ENCODE results near the gene CATSPERE. TPM values are rescaled to one million over a fixed set of nuclear protein-coding genes. Genes with fewer than 3 reads are reported as not detected.

CATSPERE gene
- total RNA-seq, 1 donor from 2014 or later, result 1.7 TPM

DNA sequence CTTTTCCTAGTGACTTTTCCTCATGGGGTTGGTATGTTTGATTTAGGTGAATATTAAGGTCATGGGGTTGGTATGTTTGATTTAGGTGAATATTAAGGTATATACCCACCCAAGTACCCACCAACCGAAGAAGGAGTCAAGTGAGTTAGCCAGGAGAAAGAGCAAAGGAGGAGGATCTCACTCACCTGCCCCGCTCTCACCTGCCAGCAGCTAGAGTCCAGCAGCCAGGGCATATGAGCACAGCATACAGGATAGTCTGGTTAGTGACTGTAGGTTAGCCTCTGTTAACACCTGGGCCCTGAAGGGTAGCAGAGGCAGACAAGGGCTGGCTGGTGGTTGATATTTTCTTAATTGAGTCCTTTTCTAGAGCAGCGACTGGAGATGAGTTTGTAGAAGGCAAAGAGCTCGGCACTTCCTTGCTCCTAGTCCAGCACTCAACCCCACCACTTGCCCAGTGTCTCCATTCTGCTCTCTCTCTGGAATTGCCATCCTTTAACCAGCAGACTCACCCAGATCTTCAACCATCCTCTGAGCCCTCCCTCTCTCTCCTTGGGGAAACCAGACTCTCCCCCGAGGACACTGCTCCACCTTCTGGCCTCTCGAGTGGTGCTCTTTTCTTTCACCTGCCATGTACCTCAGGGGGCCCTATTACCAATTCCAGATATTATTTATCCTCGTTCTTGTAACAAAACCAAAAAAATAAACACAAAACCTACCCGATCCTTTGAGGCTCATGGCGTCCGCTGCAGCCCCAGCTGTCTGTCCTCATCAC, 175.6 kb downstream of the CATSPERE start:
- Histone ChIP-seq H3K36me3 (no peaks in the 10 kb centered on the region), H3K4me3 (no peak overlapping the region), H3K9me3 (no peaks in the 10 kb centered on the region), H3K27me3 (ENCODE audit: low read depth) (no peaks in the 10 kb centered on the region), H3K4me1 (no peaks in the 10 kb centered on the region), H3K27ac (no peak overlapping the region)
- intact Hi-C loops (cut with DNase I), result no loop called here
- TF ChIP-seq, protein P1, sequence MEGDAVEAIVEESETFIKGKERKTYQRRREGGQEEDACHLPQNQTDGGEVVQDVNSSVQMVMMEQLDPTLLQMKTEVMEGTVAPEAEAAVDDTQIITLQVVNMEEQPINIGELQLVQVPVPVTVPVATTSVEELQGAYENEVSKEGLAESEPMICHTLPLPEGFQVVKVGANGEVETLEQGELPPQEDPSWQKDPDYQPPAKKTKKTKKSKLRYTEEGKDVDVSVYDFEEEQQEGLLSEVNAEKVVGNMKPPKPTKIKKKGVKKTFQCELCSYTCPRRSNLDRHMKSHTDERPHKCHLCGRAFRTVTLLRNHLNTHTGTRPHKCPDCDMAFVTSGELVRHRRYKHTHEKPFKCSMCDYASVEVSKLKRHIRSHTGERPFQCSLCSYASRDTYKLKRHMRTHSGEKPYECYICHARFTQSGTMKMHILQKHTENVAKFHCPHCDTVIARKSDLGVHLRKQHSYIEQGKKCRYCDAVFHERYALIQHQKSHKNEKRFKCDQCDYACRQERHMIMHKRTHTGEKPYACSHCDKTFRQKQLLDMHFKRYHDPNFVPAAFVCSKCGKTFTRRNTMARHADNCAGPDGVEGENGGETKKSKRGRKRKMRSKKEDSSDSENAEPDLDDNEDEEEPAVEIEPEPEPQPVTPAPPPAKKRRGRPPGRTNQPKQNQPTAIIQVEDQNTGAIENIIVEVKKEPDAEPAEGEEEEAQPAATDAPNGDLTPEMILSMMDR (IDR thresholded peaks at IDR 0.05), result no peak
- ATAC-seq (no peak), DNase-seq (no peak)

DNA sequence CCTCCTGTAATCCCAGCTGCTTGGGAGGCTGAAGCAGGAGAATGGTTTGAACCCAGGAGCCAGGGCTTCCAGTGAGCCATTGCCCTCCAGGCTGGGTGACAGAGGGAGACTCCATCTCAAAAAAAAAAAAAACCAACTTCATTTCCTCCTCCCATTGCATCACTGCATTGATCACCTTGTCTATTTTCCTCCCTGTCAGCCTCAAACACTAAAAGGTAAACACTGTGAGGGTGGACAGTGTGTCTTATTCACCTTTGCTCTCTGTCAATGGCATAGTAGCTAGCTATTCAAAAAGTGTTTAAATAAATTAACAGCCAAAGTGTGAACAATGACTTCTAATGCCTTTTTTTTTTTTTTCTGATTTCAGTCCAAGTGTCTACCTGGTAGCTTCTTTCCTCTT, 178.5 kb downstream of the CATSPERE start:
- intact Hi-C loops (cut with DNase I), result no loop called here
- H3K4me1 ChIP-seq, result no peaks in the 10 kb centered on the region
- H3K36me3 ChIP-seq, result no peaks in the 10 kb centered on the region
- H3K9me3 ChIP-seq, result no peaks in the 10 kb centered on the region
- H3K4me3 ChIP-seq, result no peak overlapping the region
- H3K27ac ChIP-seq, result no peak overlapping the region
- TF ChIP-seq, protein P1 (IDR thresholded peaks at IDR 0.05), result no peak
- ATAC-seq (no peak), DNase-seq (no peak)
- no peaks in the 10 kb centered on the region for H3K27me3 ChIP-seq (ENCODE audit: low read depth)

DNA sequence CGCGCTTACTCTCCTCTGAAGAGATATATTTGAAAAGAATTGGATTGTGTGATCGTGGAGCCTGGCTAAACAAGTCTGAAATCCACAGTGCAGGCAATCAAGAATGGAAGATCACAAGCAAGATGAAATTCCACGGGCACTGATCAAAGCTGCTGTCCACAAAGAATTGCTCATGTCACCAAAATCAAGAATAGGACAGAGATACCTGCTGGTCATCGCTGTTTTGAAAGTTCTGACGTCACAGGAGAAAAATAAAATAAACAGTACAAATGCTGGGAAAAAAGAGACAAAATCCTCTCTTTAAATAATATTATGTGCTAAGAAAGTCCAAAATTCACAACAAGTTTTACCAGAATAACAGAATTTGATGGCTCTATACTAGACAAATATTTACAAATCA, 179.8 kb downstream of the CATSPERE start:
- intact Hi-C loops (cut with DNase I), result no loop called here
- DNase-seq, result no peak
- Histone ChIP-seq H3K36me3 (no peaks in the 10 kb centered on the region), H3K27me3 (ENCODE audit: low read depth) (no peaks in the 10 kb centered on the region), H3K9me3 (no peaks in the 10 kb centered on the region), H3K4me3 (no peak overlapping the region), H3K27ac (no peak overlapping the region), H3K4me1 (no peaks in the 10 kb centered on the region)
- TF ChIP-seq, protein P1 (IDR thresholded peaks at IDR 0.05), result no peak
- ATAC-seq, result no peak

DNA sequence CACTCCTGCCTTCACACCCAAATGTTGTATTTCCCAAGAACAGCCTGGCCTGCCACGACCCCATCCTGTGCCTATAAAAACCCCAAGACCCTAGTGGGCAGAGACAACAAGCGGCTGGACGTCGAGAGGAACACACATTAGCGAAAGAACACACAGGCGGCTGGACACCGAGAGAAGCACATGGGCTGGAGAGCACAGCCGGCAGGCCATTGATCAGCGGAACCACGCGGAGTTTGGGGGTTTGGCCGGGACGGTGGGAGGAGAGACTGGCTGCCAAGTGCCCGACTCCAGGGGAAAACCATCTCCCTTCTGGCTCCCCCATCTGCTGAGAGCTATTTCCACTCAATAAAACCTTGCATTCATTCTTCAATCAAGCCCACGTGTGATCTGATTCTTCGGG, 181.5 kb downstream of the CATSPERE start:
- H3K4me1 ChIP-seq, result no peaks in the 10 kb centered on the region
- no peaks in the 10 kb centered on the region for H3K36me3 ChIP-seq
- no peaks in the 10 kb centered on the region for H3K27me3 ChIP-seq (ENCODE audit: low read depth)
- no peak overlapping the region for H3K4me3 ChIP-seq
- no peaks in the 10 kb centered on the region for H3K9me3 ChIP-seq
- intact Hi-C loops (cut with DNase I), result no loop called here
- H3K27ac ChIP-seq, result no peak overlapping the region
- ATAC-seq (no peak), DNase-seq (no peak)
- TF ChIP-seq, protein P1 (IDR thresholded peaks at IDR 0.05), result no peak

- DNase-seq, result no peak
- TF ChIP-seq, protein P1 (IDR thresholded peaks at IDR 0.05), result no peak
- Histone ChIP-seq H3K36me3 (no peaks in the 10 kb centered on the region), H3K9me3 (no peaks in the 10 kb centered on the region), H3K27ac (no peak overlapping the region), H3K4me3 (no peak overlapping the region), H3K27me3 (ENCODE audit: low read depth) (no peaks in the 10 kb centered on the region), H3K4me1 (no peaks in the 10 kb centered on the region)
- no peak for ATAC-seq
- intact Hi-C loops (cut with DNase I), result no loop called here
Observed at GRCh38 chr1:244642988-244643387, 181.9 kb downstream of the CATSPERE start.
